NCI-H460 (cell line): ENCODE data around the gene CFAP99. TPM values are rescaled to one million over a fixed set of nuclear protein-coding genes. Genes with fewer than 3 reads are reported as not detected.

Experiments
- DNase-seq: peaks from one replicate; pipeline ENCODE4 v3.0.0-alpha.2; 2016; ENCODE audit warnings: low read depth; ENCODE audit errors: extremely low read depth
- total RNA-seq: library from RNA; depleted of rRNA; stranded (reverse); fragments of >200 nt; shearing (Covaris generic); gene quantifications from 2 replicates; pipeline ENCODE4 v1.2.3, GENCODE V29; 2014

CFAP99 gene
- total RNA-seq, 1 experiment from 2014 or later, result not detected

- no peak for DNase-seq
Observed at GRCh38 chr4:2409381-2409783, 9.4 kb upstream of the CFAP99 start.

DNA sequence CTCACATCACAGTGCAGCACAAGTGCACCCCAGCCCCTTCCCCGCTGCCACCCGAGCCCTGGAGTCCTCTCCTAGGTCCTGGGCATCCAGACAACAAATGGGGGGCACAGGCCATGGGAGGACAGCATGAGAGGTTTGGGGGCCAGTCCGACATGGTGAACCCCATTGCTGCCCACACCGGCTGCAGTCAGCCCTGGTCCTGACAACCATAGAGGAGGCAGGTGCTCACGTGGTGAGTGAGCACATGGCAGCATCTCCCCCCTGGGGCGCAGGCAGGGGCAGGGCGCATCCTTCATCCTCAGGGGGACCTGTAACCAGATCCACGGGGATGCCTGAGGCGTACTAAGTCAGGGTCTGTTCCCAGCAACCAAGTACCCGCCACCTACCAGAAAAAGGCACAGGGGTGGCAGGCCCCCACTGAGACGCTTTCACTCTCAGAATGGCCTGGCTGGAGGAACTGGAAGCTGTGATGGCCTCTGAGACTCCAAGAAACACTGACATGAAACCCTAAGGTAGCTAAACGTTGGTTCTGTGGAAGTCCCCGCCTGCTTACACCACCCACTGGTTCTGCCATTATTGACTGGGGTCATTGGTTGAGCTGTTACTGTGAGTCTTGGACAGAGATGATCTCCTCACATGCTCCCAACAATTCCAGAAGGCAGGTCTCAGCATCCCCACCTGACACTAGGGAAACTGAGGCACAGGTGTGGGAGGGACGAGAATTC, 6.8 kb upstream of the CFAP99 start:
- no peak for DNase-seq

GRCh38 chr4:2412534-2412884, 6.2 kb upstream of the CFAP99 start:
- DNase-seq, result no peak

DNA sequence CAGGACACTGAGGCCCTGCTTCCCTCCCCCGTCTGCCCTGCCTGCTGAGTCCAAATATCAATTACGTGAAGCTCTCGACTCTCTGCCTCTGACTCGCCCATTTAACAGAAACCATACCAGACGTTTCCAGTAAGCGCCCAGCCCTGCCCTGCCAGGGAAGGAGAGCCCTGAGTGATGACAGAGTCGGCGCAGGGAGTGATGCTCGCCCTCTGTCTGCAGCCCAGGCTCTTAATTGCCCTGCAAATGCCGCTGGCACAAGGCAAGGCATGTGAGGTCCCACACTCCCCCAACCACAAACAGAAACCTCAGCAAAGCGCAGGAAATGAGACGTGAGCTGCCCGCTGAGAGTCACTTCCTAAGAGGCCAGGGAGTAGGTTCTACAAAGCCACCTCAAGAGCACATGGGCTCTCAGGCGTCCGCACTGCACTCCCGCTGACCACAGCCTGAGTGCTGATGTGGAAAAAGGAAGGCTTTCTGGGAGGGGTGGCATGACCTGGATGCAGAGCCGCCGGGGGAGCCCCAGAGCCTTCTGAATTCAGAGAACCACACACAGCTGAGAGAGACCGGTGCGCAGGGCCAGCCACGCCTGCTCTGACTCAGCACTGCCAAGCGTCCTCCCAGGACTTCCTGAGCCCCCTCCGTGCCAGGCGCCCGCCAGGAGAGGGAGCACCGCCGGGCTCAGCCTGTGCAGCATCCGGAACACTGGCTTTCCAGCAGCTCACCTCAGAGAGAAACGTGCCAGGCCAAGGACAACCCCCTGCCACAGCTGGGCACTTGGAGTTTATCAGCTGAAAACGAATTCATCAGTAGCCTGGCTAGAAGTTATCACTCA, 5.7 kb upstream of the CFAP99 start:
- DNase-seq, result peak; percentile 86

DNA sequence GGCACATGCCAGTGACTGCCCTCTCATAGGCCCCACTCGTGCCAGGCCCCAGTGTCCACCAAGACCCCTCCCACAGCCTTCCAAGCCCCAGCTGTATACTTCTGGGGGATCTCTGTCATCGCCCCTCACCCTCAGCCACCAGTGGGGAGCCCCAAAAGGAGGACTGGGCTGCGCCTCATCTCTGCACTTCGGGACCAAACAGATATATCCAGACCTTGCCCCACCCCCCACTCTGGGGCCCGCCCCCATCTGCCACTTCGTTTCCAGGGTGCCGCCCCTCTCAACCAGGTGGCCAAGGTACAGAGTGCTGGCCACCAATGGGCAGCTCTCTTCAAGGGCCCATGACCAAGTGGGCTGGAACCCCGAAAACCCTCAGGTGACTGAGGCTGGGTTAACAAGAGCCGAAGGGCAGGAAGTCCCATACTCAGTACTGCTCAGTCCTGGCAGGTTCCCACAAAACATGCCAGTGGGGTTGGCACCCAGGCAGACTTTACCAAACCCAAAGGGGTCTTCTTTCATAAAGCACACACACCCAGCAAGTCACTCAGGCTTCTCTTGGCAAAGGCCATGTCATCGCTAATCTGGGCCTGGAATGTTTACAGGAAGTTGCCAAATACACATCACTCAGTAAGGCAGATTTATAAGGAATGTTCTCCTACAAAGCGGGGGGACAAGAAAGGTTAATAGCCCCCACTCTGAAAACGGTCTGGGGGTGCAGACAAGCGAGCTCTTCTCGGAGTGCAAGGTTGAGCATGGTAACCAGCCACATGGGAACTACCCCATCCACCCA, 4.7 kb upstream of the CFAP99 start:
- no peak for DNase-seq

GRCh38 chr4:2415213-2415612, 3.5 kb upstream of the CFAP99 start:
- DNase-seq, result no peak

DNA sequence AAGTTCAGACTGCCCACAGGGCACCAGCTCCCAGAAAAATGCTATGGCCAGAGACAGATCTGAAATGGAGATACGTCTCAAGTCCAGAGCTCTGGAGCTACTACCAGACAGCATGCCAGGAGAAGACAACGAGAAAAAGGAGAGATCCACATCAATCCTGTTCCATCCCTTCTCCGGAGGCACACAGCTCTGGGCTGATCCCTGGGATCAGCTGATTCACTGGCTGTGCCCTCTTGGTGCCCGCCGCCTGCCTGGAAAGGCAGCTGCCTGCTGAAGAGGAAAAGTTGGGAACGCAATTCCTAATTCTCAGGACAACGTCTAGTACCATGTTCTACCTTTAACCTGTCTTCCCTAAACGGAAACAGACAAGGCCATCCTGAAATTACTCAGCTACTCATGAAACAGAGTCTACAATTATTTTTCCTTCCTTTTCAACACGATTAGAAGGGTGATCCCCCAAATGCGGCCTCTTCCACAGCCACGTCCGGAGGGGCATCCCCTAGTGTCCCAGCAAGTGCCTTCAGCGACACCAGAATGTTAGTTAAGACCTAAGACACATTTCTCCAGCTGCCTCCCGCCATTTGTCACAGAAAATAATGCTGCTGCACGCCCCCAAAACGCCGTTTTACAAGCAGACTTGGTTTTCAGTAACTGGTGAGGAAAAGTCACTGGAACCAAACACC, 2.7 kb upstream of the CFAP99 start:
- DNase-seq, result no peak

GRCh38 chr4:2416564-2417225, 2.1 kb upstream of the CFAP99 start:
- no peak for DNase-seq

DNA sequence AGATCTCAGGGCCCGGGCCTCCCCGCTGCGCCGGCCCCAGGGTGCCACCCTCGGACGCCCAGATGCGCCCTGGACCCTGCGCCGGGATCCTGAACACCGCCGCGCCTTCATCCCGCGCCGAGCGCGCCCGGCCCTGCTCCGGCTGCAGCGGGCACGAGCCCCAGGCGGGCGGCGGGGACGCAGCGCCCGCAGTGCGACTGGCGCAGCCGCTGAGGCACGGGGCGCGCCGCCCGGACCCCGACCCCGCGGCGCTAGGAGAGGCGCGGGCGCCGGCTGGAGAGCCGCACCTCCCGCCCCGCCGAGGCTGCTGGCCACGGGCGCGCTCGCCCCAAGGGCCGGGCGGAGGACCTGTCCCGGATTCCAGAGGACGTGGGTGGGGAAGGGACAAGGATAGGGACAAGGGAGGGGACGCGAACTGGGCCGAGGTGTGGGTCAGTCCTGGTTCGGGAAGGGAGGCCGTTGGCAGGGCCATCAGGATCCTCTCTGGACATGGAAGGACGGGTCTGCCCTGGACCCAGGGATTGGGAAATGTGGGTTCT, 1.5 kb upstream of the CFAP99 start:
- DNase-seq, result no peak

DNA sequence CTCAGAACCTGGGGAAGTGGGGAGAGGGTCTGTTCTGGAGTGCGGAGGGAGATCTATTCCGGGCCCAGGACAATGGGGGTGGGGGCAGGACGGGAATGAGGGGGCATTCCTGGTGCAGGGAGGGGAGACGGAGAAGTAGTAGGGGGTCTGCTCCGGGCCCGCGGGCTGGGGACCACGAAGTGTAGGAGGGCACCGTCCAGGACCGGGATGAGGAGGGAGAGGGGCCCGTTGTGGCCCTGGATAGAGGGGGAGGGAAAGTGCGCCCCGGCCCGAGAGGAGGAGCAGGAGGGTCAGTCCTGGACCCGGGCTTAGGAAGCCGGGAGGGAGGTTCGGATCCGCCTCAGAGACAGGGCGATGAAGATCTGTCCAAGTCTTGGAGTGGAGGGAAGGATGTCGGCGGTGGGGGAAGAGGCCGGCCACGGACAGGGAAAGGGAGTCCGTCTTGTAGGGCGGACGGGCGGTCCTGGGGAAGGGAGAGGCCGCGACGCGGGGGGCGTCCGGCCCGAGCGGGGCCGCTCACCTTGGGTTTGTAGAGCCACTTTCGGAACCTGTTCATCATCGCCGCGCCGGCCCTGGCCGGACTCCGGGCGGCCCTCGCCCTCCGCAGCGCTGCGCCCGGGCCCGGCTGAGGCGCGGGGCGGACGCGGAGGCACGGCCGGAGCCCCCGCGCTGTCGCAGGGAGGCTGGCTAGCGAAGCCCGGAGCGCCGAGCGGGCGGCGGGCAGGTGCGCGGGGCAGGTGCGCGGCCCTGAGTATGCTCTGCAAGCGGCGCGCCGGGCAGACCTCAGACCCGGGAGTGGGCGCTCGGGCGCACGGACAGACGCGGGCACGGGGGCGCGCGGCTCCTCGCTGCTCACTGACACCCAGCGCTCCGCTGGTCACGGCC, 748 bp upstream of the CFAP99 start, which contains the start of gene ZFYVE28:
ZFYVE28 (minus strand) TSS at position 881 of the 885 bp plus-strand sequence; CDS start at position 559, 322 bp downstream.
- DNase-seq, result no peak

GRCh38 chr4:2419814-2420213, 1.1 kb downstream of the CFAP99 start:
- DNase-seq, result no peak

DNA sequence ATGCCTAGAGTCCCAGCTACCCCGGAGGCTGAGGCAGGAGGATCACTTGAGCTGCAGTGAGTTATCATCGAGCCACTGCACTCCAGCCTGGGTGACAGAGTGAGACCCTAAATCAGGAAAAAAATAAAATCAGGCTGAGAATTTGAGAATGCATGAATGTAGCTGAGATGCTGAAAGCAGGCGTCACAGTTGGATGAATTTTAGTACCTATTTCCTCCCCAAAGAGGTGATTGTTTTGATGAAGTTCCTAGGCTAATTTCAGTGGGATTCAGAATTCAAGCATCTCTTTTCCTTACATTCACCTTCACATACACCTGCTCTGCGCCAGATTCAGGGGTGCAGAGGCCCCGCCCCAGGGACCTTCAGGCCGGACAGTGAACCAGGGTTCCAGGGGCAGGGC, 3.2 kb downstream of the CFAP99 start:
- no peak for DNase-seq

GRCh38 chr4:2423066-2423465, 4.3 kb downstream of the CFAP99 start:
- no peak for DNase-seq

DNA sequence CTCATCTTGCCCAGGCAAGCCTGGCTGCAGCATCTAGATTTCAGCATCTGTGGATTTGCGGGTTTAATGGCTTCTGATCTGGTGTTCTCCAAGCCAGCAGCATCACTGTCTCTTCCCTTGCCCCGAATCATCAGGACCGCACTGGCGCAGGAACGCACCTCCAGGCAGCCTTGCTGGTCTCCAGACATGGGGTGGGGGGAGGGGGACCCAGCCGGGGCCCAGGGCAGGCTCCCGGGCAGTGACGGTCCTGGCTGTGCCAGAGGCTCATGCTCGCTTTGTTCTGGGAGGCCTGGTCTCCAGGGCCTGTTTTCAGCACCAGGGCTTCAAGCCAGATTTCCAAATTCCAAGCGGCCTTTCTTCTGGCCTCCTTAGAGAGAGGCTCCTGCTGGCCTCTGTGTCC, 4.9 kb downstream of the CFAP99 start:
- DNase-seq, result no peak

- DNase-seq, result no peak
Observed at GRCh38 chr4:2424581-2424980, 5.8 kb downstream of the CFAP99 start.

DNA sequence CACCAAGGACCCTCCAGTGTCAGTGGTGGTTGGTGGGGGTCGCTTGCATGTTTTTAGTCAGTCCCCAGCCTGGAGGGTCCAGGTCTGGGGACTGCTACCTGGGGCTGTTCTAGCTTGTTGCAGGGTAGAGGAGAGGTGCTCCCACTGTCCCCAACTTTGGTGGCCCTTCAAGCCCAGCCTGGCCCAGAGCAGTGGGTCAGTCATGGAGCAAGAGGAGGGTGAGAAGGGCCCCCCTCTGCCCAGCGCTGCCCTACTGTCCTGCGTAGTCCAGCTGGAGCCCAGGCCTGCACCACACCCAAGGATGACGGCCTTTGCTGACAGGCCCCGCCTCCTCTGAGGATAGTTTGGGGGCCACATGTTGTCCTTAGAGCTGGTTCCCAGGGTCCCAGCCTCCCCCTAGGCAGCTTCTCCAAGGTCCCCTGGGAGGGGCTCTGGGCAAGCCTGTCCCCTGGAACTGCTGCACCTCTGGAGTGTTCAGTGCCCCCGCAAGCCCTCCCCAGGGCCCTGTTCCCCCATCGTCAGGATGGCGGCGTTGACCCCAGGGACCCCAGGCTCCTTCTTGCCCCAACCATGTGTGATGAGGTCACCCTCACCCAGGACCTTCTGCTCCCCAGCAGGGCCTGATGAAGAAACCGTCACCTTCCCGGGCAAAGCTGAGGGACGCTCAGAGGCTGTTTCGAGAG, 6.8 kb downstream of the CFAP99 start:
- no peak for DNase-seq

DNA sequence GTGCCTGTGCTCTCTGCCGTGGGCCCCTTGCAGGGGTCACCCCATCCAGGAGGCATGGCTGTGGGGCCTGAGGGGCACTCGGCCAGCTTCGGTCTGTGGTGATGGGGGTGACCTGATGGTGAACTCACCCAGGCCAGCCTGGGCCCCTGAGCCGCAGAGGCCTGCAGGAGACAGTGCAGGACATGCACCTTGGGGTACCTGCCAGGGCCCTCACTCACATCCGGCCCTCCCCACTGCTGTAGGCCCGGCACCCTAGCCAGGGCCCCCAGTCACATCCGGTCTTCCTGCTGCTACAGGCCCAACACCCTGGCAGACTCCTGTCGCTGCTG, 7.3 kb downstream of the CFAP99 start:
- no peak for DNase-seq

DNA sequence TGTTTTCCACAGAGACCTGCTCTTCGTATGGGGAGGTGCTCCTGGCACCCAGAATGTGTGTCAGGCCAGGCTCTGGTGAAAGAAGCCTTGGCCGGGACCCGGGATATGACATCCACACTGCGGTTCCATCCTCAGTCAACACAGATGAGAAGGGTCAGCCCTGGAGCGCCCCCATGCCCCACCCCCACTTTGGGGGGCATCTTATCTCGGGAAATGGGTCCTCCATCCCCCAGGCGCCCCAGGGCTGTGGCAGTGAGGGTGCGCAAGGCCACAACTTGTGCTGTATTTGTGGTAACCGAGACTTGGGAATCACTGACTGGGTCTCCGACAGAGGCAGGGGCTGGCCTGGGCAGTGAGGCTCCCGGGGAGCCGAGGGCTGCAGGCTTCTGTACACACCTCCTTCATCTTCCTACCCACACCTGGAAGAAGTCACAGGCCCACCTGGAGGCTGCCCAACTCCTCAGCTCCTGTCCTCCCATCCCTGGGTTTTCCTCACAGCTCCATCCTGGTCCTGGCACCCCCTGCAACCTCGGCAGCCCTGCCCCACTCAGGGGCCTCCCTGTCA, 8.0 kb downstream of the CFAP99 start:
- DNase-seq, result no peak
